Dedifferentiated amniotic fluid mesenchymal stem cell (primary cell): ENCODE data around the gene TBC1D16.

Experiments
- DNase-seq: peaks from one replicate; pipeline ENCODE4 v3.0.0-alpha.2; 2016; ENCODE audit errors: extremely low spot score

Gene TBC1D16

DNA sequence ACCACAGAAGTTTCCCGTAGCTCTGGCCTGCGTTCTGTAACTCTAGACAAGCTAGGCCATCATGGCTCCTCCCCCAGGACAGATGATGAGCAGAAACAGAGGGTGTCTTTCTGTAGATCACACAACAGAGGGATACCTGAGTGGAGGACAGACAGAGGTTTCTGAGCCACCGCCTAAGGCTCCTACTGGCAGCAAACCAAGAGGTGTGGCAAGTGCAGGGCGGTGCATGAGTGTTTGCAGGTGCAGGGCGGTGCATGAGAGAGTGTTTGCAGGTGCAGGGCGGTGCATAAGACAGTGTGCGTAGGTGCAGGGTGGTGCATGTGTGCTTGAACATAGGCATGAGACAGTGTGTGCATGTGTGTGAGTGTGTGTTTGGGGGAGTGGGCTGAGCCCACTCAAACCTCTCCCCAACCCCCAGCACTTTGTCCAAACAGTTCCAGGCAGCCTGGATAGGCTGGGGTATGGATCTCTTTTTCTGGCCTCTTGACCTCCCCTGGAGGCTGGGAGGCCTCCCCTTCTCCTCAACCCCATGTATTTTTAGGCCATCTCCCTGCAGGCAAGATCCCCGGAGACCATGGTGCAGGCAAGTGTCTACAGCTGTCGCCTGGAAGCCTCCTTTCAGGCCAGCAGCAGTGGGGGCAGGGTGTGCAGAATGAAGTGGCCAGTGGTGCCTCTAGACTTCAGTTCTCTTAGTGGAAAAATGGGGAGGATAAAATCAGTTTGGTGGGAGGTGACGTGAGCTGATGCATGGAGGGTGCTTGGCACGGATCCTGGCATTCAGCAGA lies 143.0 kb downstream of the TBC1D16 start:
- no peak for DNase-seq

DNA sequence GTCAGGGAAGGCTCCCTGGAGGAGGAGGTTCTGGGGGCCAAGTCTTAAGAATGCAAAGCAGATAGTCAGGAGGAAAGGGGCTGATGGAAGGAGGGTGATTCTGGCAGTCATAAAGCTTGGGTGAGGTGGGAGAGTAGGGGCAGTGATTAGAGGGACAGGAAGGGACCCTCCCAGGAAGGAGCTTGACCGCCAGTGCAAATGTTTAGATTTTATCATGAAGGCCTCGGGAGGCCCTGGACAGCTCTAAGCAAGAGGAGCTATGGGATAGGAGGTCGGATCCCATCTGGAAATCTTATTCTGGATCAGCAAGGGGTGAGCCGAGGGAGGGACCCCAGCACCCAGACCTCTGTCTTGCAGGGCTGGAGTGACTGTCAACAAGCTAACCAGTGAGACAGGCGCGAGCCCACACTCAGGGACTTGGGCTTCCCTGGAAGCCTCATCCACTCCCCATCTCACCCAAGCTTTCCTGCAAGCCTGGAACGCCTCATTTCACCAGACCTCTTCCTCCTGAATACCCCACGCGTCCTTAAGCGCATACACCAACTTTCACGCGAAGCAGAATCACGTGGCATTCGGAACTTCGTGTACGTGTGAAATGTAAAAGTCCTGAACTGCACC lies 144.4 kb downstream of the TBC1D16 start:
- DNase-seq: no peak

- no peak for DNase-seq
Observed at GRCh38 chr17:79890706-79891105, 145.0 kb downstream of the TBC1D16 start.

GRCh38 chr17:79888811-79889634 lies 146.6 kb downstream of the TBC1D16 start:
- DNase-seq: no peak

GRCh38 chr17:79888009-79888540 lies 147.6 kb downstream of the TBC1D16 start:
- DNase-seq: no peak

DNA sequence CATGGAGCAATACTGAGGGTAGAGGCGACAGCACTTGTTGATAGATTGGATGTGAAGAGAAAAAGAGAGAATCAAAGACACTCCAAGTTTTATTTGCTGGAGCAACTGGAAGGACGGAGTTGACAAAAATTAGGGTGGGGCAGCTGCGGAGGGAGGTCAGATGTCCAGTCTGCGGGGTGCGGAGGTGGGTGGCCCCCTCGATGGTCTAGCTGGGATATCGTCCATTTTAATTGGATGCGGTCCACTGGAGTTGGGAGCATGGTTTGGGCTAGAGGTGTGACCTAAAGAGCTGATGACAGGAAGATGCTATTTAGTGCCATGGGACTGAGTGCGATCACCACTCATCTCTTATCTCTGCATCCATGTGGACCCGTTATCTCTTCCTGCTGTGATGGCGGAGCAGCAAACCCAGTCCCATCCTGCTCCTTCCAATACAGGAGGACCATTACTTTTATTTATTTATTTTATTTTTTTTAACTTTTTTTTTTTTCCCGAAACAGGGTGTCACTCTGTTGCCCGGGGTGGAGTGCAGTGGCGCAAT lies 148.2 kb downstream of the TBC1D16 start:
- DNase-seq: no peak

GRCh38 chr17:79883202-79883601 lies 152.5 kb downstream of the TBC1D16 start:
- no peak for DNase-seq
